Measurements from ENCODE around the gene PNCK.

Gene PNCK

GRCh38 chrX:153657161-153657560 lies 16.5 kb downstream of the PNCK start:
- no peak for DNase-seq

- DNase-seq, result no peak
Measured at GRCh38 chrX:153653556-153653955, 20.1 kb downstream of the PNCK start.

GRCh38 chrX:153651540-153652079 lies 22.0 kb downstream of the PNCK start:
- DNase-seq, result no peak

DNA sequence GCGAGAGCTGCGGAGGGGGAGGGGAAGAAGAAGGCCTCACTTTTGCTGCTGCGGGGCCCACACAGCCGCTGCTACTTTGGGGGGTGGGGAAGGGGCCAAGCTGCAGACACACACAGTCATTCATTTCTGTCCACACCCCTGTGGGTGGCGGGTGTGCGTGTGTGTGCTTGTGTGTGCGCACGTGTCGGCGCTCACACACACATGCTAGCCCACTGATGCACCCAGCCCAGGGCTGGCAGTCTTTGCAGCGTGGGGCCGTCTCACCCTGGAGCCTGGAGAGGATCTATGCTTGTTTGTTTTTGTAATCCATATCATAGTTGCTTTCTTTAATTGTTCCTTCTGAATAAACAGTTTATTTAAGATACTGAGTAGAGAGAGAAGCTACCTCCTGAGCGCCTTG lies 22.7 kb downstream of the PNCK start:
- DNase-seq, result no peak

- no peak for DNase-seq
Measured at GRCh38 chrX:153649915-153650782, 23.5 kb downstream of the PNCK start.

DNA sequence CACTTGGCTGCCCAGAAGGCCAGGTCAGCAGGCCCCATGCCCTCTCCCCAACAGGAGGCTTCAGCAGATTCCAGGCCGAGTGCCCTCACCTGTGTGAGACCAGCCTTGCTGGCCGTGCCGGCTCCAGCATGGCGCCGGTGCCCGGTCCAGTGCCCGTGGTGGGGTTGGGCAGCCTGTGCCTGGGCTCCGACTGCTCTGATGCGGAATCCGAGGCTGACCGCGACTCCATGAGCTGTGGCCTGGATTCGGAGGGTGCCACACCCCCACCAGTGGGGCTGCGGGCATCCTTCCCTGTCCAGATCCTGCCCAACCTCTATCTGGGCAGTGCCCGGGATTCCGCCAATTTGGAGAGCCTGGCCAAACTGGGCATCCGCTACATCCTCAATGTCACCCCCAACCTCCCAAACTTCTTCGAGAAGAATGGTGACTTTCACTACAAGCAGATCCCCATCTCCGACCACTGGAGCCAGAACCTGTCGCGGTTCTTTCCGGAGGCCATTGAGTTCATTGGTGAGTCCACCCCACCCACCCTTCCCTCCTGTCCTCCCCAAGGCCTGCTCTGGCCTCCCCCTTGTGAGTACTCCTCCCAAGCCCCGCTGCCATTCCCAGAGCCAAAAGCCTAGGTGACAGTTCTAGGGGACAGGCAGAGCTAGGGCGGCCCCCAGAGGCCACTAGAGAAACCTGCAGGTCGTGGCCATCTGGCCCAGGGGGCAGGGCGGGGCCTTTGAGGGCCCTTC lies 24.3 kb downstream of the PNCK start:
- peak in 1 of 4 experiments; percentile 12 for DNase-seq

DNA sequence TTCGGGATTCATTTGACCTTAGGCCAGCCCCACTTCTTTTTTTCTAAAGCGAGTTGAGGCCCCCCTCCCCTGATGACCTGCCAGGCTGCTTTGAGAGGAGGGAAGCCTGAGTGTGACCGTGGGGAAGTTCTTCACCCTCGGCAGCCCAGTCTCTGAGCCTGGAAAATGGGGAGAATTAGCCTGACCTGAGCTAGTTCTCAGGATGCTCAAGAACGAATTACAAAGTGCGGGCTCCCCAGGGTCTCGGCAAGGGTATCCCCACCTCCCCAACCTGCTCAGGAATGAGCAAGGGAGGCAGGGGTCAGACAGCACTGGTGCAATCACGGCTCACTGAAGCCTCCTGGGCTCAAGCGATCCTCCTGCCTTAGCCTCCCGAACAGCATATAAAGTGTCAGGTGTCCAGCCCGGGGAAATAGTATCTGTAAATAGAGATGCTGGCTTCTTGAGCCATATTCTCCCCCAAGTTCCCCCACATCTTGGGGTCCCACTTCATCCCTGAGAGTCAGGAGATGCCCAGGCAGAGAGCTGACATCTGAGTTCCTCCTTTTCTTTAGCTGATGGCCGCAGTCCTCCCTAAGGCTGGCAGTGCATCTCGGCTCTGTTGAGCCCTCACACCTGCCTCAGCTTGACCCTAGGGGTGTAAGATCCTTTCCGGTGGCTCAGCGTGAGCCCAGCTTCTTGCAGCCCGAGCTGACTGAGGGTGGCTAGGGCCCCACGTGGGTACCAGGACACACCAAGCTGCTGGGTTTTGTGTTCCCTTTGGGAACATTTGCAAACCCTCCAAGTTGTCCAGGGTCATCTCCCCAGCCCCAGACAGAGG lies 25.0 kb downstream of the PNCK start:
- no peak for DNase-seq

GRCh38 chrX:153647461-153648357 lies 25.9 kb downstream of the PNCK start:
- DNase-seq, result no peak

DNA sequence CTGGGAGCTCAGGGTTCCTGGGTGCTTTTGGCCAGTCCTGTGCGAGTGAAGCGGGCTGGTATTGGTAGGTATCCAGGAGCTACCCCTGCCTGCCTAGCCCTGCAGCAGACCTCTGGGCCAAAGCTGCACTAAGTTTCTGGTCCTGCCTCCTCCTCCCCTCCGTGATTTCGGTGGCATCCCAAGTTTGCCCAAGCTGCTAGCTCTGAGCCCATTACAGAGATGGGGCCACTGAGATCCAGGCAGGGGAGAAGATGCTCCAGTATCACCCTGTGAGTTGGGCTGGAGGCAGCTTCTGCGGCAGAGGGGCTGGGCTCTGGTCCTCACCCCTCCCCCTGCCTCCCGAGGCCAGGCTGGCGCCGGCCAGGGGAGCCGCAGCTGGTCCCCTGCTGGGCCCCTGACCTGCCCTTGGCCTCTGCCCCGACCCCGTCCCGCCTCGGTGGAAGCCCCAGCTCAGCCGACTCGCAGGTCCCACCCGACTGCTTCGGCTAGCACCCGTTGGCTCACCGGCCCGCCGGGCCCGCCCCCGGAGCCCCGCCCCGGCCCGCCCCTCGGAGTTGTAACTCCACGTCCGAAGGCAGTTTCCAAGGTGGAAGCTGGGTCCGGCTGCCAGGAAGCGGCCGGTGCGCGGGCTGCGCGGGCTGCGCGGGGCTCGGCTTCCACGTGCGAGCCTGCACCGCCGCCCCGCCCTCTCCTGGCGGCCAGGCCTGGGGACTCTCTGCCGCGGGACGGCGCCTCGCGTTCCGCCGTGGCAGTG lies 26.8 kb downstream of the PNCK start, which contains the start of gene DUSP9:
TSS of gene DUSP9 (plus strand) at position 584 of the 754 bp plus-strand sequence. CDS start 751 bp downstream, outside the sequence.
- DNase-seq, result peak in 1 of 4 experiments; percentile 15

GRCh38 chrX:153645921-153646488 lies 27.6 kb downstream of the PNCK start:
- no peak for DNase-seq

DNA sequence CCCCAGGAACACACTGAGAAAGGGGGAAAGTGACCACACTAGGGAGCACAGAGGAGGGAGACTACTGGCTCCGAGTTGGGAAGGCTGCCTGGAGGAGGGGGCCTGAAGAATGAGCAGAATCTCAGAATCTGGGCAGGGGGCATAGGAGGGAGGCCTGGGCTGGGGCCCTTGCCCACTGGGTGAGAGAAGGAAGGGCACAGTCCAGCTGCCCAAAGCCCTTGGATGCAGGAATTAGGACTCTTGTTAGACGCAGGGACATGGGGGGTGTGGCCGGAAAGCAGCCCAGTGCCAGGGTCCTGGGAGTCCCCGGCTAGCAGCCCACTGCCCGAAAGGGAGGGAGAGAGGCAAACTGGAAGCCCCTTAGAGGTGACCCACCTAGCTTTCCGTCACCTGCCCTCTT lies 28.5 kb downstream of the PNCK start:
- no peak for DNase-seq

- no peak for DNase-seq
Measured at GRCh38 chrX:153644356-153645125, 29.1 kb downstream of the PNCK start.

DNA sequence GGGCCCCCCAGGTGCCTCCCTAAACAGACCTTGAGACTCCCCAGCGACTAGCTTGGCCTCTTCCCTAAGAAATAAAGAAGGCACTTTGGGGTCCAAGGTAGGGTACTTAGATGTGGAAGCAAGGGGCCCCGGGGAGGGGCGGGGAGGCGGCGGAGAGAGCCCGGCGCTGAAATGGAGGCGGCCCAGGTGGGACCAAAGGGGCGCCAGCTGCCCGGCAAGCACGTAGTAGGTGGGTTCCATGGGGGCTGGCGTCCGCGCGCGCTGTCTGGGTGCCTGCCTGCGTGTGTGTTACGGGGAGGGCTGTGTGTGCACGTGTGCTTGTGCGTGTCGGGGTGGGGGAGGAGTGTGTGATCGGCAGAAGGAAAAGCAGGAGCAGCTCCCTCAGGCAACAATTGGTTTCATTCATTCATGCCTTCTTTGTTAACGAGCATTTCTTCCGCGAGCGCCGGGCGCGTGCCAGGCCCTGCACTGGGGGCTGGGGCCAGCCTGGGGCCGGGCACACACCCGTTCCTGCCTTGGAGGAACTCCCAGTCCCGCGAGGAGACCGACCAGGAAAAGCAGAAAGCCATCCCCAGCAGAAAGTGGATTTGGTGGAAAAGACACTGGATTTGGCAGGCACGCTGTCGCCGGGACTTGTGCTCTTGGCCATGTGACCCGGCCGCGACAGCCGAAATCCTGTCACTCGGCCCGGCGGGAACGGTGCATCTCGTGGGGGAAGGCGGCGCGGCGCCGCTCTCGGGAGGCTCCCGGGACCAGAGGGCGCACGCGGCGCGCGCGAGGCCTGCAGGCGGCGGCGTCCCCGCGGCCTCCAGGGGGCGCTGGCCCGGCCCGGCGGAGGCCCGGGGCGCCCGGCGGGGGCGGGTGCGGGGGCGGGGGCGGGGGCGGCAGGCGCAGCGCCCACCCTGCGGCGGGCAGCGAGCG lies 29.9 kb downstream of the PNCK start:
- DNase-seq, result no peak

GRCh38 chrX:153642655-153643430 lies 30.8 kb downstream of the PNCK start:
- DNase-seq, result no peak

DNA sequence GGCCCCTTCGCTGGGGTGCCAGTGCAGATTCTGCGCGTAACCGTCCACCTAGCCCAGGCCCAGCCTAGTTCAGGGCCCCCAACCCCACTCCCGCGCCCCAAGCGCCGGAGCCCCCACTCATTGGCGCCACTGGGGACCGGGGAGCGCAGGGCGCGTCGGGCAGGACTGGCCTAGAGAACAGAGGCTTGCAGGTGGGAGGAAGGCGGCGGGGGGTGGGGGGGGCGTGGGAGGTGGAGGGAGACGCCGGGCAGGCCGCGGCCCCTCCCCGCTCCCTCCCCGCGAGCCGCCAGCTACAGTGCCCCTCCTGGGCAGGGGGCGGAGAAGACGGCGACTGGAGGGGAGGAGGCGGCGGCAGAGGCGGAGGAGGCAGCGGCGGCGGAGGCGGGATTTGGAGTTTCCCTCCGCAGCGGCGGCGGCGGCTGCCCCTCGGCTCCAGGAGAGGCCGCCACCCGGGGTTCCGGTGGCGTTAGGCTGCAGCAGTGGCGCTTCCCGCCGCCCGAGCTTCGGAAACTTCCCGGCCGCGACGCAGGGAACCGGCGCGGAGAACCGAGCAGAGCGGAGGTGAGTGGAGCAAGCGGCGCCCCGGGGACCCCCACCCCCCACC lies 31.5 kb downstream of the PNCK start:
- DNase-seq, result peak in 1 of 4 experiments; percentile 12

- DNase-seq, result no peak
Measured at GRCh38 chrX:153641627-153642026, 32.0 kb downstream of the PNCK start.

Data from activated naive CD4-positive, alpha-beta T cell (primary cell).